Body of pancreas (tissue), 4 donors: ENCODE data around the gene DEFB129. TPM values are rescaled to one million over a fixed set of nuclear protein-coding genes. Genes with fewer than 3 reads are reported as not detected.

Experiments
- ATAC-seq: fragments of 150-250 bp; one replicate; pipeline ENCODE4 v1.9.1; 2016
- DNase-seq, 4 donors: peaks; one replicate each; pipeline ENCODE4 v3.0.0-alpha.2; 2019
- H3K27ac ChIP-seq, 4 donors: fragments of 200-600 bp; sonication (generic); 1 replicate in 3 of 4; 2 replicates in 1 of 4; pipeline versions ENCODE4 v1.5.1 to v1.6.1; 2016 to 2019; ENCODE audit warnings: mild to moderate bottlenecking in 1 of 4, mixed read lengths in 1 of 4, moderate library complexity in 1 of 4
- H3K27me3 ChIP-seq, 2 donors: fragments of 200-600 bp; sonication (generic); one replicate each; pipeline ENCODE4 v1.6.0; 2016; ENCODE audit warnings: mild to moderate bottlenecking in 1 of 2
- H3K36me3 ChIP-seq, 2 donors: fragments of 200-600 bp; sonication (generic); replicated peaks in 1 of 2; 2 replicates each; pipeline ENCODE4 v1.5.1; 2016; ENCODE audit warnings: low read depth in 2 of 2; ENCODE audit not compliant: insufficient read depth in 1 of 2
- H3K4me1 ChIP-seq: fragments of 200-600 bp; sonication (generic); one replicate; pipeline ENCODE4 v1.6.0; 2016
- H3K4me3 ChIP-seq, 2 donors: fragments of 200-600 bp; sonication (generic); 1 replicate in 1 of 2; 2 replicates in 1 of 2; pipeline ENCODE4 v1.5.1; 2016 to 2019
- H3K9me3 ChIP-seq, 3 donors: fragments of 200-600 bp; sonication (generic); 1 replicate in 2 of 3; 2 replicates in 1 of 3; pipeline ENCODE4 v1.5.1; 2016
- POLR2A ChIP-seq, 3 donors: fragments of 450-650 bp; IDR thresholded peaks; one replicate each; pipeline ENCODE4 v1.6.1; 2016; ENCODE audit warnings: antibody characterized with exemption in 3 of 3, mild to moderate bottlenecking in 2 of 3
- WGBS, 2 donors: methylation state at CpG; one replicate each; pipeline ENCODE4 v1.1.5; 2017; 5-methylcytosine and 5-hydroxymethylcytosine counted together
- intact Hi-C: fragments of 100-400 bp; cut with DNase I; formaldehyde crosslinking; loops from one replicate; pipeline ENCODE4 v1.15.1; 2023
- total RNA-seq, 2 donors: library from RNA; depleted of rRNA; stranded (reverse); fragments of >200 nt; gene quantifications; one replicate each; pipeline ENCODE4 v1.1.0, GENCODE V29; 2016
- TF ChIP-seq, protein P1 (sequence below), 7 experiments: fragments of 450-650 bp in 4 of 7; fragments of 200-600 bp in 3 of 7; sonication (generic) in 3 of 7; IDR thresholded peaks; one replicate each; pipeline ENCODE4 v1.5.1; 2016 to 2019; ENCODE audit warnings: antibody characterized with exemption in 7 of 7

DEFB129 gene
- not detected for total RNA-seq

DNA sequence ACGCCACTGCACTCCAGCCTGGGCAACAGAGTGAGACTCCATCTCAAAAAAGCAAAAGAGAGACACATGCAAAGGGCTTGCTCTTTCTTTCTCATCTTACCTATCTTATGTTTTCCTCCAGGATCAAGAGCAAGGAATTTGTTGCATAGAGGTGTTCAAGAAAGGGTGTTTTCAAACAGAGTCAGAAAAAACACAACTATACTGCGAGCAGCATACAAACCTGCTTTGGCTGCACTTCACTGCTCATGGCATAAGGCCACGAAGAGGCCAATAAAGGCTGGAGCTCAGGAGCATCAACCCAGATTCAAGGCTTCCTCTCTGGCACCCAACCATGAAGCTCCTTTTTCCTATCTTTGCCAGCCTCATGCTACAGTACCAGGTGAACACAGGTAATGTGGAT lies at the start of gene DEFB129:
Gene DEFB129 (plus strand): TSS at position 301 of the 400 bp plus-strand sequence. CDS start 31 bp downstream, at position 332.
- DNase-seq (no peak), ATAC-seq (no peak)
- no peak for TF ChIP-seq POLR2A (IDR thresholded peaks at IDR 0.05)
- TF ChIP-seq, protein P1, sequence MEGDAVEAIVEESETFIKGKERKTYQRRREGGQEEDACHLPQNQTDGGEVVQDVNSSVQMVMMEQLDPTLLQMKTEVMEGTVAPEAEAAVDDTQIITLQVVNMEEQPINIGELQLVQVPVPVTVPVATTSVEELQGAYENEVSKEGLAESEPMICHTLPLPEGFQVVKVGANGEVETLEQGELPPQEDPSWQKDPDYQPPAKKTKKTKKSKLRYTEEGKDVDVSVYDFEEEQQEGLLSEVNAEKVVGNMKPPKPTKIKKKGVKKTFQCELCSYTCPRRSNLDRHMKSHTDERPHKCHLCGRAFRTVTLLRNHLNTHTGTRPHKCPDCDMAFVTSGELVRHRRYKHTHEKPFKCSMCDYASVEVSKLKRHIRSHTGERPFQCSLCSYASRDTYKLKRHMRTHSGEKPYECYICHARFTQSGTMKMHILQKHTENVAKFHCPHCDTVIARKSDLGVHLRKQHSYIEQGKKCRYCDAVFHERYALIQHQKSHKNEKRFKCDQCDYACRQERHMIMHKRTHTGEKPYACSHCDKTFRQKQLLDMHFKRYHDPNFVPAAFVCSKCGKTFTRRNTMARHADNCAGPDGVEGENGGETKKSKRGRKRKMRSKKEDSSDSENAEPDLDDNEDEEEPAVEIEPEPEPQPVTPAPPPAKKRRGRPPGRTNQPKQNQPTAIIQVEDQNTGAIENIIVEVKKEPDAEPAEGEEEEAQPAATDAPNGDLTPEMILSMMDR (IDR thresholded peaks at IDR 0.05), result no peak
- intact Hi-C loops, result no loop called here
- Histone ChIP-seq H3K27me3 (no peaks in the 10 kb centered on the region), H3K4me1 (no peaks in the 10 kb centered on the region), H3K36me3 (no peaks in the 10 kb centered on the region), H3K27ac (no peak within 1 kb of the TSS), H3K9me3 (no peaks in the 10 kb centered on the region), H3K4me3 (no peak within 1 kb of the TSS)
- whole genome bisulfite sequencing, 2 donors, result 73 to 77% methylated on average over 3 of the region's 3 CpGs

DNA sequence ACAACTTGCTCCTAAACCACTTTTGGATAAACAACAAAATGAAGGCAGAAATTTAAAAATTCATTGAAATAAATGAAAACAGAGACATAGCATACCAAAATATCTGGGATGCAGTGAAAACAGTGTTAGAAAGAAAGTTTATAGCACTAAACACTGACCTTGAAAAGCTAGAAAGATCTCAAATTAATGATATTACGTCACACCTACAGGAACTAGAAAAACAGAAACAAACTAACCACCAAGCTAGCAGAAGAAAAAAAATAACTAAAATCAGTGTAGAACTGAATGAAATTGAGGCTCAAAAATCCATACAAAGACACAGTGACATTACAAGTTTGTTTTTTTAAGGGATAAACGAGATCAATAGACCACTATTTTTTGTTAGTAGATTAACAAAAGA lies 42.8 kb upstream of the DEFB129 start:
- Histone ChIP-seq H3K27me3 (no peaks in the 10 kb centered on the region), H3K9me3 (no peaks in the 10 kb centered on the region), H3K36me3 (no peaks in the 10 kb centered on the region), H3K4me3 (no peak overlapping the region), H3K4me1 (peaks cover 8% of the 10 kb centered on the region), H3K27ac (no peak overlapping the region)
- intact Hi-C loops, result no loop called here
- DNase-seq, result no peak
- TF ChIP-seq, protein P1 (IDR thresholded peaks at IDR 0.05), result no peak
- TF ChIP-seq POLR2A (IDR thresholded peaks at IDR 0.05), result no peak
- WGBS, 2 donors, result 54 to 57% methylated on average over 2 of the region's 2 CpGs
- no peak for ATAC-seq

- Histone ChIP-seq H3K27me3 (no peaks in the 10 kb centered on the region), H3K27ac (no peak overlapping the region), H3K4me3 (no peak overlapping the region), H3K9me3 (no peaks in the 10 kb centered on the region), H3K4me1 (no peaks in the 10 kb centered on the region), H3K36me3 (no peaks in the 10 kb centered on the region)
- no peak for ATAC-seq
- no peak for TF ChIP-seq POLR2A (IDR thresholded peaks at IDR 0.05)
- TF ChIP-seq, protein P1 (IDR thresholded peaks at IDR 0.05), result no peak
- no peak for DNase-seq
- intact Hi-C loops, result no loop called here
- 47 to 49% methylated on average over 2 of the region's 2 CpGs for WGBS, 2 donors
Measured at GRCh38 chr20:187733-188132, 39.3 kb upstream of the DEFB129 start.

GRCh38 chr20:189611-190010 lies 37.4 kb upstream of the DEFB129 start, which contains the start of gene DEFB128:
Gene DEFB128 (minus strand): TSS chr20:189711. CDS start chr20:189623, 88 bp downstream.
- Histone ChIP-seq H3K4me1 (no peaks in the 10 kb centered on the region), H3K36me3 (no peaks in the 10 kb centered on the region), H3K4me3 (no peak within 1 kb of the TSS), H3K27me3 (no peaks in the 10 kb centered on the region), H3K9me3 (no peaks in the 10 kb centered on the region), H3K27ac (no peak within 1 kb of the TSS)
- intact Hi-C loops, result no loop called here
- WGBS, 2 donors, result 48 to 55% methylated on average over 7 of the region's 7 CpGs
- TF ChIP-seq, protein P1 (IDR thresholded peaks at IDR 0.05), result no peak
- TF ChIP-seq POLR2A (IDR thresholded peaks at IDR 0.05), result no peak
- no peak for DNase-seq
- no peak for ATAC-seq

- no peak for ATAC-seq
- 75 to 89% methylated on average over 1 of the region's 1 CpG for WGBS, 2 donors
Measured at GRCh38 chr20:198225-198624, 28.8 kb upstream of the DEFB129 start.

More at GRCh38 chr20:198225-198624, 28.8 kb upstream of the DEFB129 start:
- intact Hi-C loops, result no loop called here
- Histone ChIP-seq H3K4me3 (no peak overlapping the region), H3K36me3 (no peaks in the 10 kb centered on the region), H3K4me1 (no peaks in the 10 kb centered on the region), H3K27me3 (no peaks in the 10 kb centered on the region), H3K9me3 (no peaks in the 10 kb centered on the region), H3K27ac (no peak overlapping the region)
- TF ChIP-seq, protein P1 (IDR thresholded peaks at IDR 0.05), result no peak
- no peak for TF ChIP-seq POLR2A (IDR thresholded peaks at IDR 0.05)
- no peak for DNase-seq
